GM12865 (cell line): Measurements from ENCODE around the gene SEMA3F.

Source experiments
- DNase-seq: peaks from one replicate; pipeline ENCODE4 v3.0.0; 2010; ENCODE audit warnings: low read depth
- H3K4me3 ChIP-seq: 2 replicates; pipeline ENCODE4 v1.5.1; 2011; ENCODE audit warnings: mild to moderate bottlenecking, low read depth, low read length, control low read depth
- TF ChIP-seq, protein P1 (sequence below): IDR thresholded peaks from 2 replicates; pipeline ENCODE4 v1.5.1; 2011; ENCODE audit warnings: low read length, control low read depth, low read depth, inconsistent platforms; ENCODE audit not compliant: insufficient read depth; ENCODE audit errors: missing control alignments

The SEMA3F gene

DNA sequence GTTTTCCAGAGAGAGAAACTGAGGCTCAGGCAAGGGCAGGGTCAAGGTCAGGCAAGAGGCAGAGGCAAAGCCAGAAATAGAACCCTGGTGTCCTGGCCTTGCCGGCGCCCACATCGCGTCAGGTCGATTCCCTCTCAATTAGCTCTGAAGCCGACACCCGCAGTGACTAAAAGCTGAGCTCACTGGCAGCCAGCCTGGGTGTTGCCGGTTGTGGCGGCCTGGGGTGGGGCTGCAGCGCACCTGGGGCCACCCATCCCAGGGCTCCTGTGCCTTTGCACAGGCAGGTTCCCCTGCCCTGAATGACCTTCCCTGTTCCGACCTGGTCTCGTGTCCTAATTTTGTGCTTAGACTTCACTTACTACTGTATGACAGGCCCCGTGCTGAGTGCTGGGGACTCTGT lies 6.2 kb downstream of the SEMA3F start:
- TF ChIP-seq, protein P1, sequence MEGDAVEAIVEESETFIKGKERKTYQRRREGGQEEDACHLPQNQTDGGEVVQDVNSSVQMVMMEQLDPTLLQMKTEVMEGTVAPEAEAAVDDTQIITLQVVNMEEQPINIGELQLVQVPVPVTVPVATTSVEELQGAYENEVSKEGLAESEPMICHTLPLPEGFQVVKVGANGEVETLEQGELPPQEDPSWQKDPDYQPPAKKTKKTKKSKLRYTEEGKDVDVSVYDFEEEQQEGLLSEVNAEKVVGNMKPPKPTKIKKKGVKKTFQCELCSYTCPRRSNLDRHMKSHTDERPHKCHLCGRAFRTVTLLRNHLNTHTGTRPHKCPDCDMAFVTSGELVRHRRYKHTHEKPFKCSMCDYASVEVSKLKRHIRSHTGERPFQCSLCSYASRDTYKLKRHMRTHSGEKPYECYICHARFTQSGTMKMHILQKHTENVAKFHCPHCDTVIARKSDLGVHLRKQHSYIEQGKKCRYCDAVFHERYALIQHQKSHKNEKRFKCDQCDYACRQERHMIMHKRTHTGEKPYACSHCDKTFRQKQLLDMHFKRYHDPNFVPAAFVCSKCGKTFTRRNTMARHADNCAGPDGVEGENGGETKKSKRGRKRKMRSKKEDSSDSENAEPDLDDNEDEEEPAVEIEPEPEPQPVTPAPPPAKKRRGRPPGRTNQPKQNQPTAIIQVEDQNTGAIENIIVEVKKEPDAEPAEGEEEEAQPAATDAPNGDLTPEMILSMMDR = no peak
- no peak overlapping the region for H3K4me3 ChIP-seq
- no peak for DNase-seq

DNA sequence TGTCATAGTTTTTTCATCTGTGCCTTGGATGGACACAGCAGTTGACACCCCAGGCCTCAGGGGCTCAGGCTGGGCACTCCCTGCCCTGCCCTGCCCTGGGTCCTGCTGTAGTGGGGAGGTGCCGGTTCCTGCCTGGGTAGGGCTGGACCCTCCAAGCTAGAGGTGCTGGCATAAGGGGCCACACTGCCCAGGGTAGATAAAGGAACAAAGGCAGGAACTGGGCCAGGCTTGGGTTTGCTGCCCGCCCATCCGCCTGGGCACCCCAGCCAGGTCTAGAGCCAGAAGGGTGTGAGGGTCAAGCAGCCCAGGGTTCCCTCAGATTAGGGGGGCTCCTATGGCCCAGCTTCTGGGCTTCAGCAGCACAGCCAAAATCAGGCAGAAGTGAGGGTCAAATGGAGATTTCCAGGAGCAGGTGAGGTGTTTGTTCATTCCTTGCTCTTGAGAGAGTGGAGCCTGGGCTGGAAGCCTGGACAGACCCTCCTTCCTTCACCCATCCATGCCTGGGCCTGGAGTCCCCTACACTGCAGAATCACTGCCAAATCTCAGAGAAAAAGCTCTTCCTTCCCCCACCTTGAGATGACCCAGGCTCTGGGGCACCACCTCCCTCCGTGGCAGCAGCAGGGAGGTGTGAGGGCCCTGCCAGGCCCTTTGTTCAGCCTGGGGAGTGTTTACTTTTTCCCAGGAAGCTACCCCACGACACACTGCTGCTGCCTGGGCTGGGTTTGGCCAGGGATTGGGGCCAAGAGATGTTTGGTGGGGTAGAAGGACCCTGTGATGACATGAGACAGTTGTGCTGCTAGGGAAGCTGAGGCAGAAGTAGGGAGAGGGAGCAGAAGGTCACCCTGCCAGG lies 7.1 kb downstream of the SEMA3F start:
- TF ChIP-seq, protein P1 = no peak
- H3K4me3 ChIP-seq = no peak overlapping the region
- DNase-seq = no peak

DNA sequence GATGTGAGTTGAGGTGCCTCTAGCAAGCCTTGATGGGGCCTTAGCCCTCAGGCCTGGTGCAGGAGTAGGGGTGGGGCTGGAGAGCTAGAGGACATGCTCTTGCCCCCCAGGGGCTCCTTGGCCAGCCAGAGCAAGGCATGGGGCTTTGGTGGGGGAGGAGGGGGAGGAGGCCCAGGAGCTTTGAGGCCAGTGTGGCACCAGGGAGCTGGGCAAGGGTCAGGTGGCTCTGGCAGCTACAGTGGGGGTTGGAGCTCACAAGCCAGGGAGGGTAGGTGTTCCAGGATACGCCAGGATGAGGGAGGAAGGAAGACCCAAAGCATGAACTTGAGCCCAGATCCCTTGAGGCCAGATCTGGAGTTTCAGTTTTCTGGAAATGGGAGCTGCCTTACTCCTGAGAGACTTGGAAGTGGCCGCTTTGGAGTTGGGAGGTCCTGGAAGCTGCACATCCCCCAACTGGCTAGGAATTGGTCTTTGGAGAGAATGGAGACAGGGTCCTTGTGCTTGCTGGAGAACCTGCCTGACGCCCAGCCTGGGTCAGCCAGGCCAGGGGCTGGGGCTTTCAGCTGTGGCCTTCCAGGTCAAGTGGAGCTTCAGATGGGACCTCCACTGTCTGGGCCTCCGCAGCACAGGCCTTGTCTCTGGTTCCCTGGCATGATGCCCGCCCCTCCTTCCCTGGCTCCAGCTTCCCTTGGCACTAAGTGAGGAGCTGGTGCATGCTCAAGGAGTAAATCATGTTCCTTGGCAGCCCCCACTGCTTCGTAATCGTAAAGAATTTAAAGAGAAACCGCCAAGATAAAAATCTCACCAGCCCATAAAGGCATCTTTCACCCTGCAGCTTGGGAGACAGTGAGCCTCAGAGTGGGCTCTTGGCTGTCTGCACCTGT lies 8.7 kb downstream of the SEMA3F start:
- no peak for DNase-seq
- TF ChIP-seq, protein P1 = no peak
- no peak overlapping the region for H3K4me3 ChIP-seq

DNA sequence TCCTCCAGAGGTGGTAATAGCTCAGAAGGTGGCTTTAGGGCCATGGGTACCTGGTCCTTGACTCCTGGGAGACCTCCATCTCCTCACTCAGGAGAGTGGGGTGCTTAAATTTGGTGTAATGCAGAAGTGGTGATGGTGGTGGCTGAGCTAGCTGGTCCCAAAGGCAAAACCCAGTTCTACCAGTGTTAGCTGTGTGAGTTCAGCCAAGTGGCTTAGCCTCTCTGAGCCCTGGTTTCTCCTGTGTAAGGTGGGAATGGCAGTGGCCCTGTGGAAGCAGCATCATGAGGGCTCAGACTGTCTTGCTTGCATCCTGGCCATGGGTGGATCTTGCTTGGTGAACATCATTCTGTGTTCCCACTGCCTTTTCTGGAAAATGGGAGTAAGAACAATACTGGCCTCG lies 9.4 kb downstream of the SEMA3F start:
- no peak for DNase-seq
- H3K4me3 ChIP-seq = no peak overlapping the region
- TF ChIP-seq, protein P1 = no peak

DNA sequence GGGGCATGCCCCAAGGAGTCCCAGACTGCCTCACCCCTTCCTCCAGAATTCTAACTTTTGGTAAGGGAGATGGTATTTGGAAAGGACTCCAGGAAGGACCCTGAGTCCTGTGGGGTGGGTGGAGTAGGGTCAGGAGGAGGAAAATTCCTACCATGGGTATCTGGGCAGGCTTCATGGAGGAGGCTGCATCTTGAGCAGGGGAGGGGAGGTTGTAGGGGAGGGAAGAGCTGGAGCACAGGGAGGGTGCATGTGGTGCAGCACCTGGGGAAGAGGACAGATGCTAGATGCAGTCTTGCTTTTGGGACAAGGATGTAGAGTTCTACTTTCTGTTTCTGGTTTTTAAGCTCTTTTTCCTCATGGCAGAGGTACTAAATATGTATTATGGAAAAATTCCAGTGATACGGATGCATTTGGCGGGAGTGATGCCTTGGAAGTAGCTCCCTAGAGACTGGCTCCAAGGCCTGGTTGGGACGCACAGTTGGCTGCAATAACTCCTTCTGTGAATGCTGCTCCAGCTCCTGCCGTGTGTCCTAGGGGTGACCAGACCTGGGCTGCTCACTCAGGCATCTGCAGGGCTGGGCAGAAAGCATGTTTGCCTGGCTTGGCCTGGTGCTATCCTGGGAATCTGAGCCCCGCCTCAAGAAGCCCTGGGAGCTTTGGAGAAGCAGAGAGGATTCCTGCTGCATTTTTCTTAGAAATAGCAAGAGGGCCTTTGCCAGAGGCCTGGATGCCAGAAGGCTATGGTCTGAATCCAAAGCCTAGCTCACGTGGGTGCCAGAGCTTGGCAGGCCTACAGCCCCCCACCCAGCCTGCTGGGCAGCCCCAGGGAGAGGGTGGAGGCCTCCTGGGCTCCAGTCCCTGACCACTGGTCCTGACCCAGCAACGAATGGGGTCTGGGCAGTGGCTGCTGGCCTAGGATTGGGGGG lies 10.1 kb downstream of the SEMA3F start:
- TF ChIP-seq, protein P1 = no peak
- no peak overlapping the region for H3K4me3 ChIP-seq
- no peak for DNase-seq

DNA sequence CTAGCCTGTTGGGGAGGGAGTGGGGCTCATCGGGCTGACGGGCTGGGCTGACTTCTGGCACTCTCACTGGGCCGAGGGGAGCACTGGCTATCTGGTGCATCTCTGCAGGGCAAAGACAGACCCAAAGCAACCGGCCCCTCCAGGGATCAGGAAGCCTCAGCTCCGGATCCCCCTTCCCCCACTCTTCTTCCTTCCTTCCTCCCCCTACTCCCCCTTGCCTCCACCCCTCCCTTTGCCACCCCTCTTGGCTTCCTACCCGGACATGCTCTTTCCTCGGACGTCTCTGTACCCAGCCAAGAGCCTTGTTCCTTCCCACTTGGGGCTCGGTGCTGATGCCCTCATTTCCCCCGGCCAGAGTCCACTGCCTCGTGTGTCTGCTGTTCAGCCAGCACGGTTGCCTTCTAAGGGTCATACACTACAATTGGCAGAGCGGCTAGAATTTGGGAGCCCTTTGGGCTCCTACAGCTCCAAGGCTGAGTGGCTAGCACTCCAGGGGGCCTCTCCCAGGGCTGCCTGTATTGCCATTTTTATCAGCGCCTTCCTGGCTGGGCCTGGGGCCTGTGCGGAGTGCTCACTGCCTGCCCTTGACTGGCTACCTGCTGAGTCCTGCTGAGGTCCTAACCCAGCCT lies 10.9 kb downstream of the SEMA3F start:
- DNase-seq = no peak
- TF ChIP-seq, protein P1 = no peak
- H3K4me3 ChIP-seq = no peak overlapping the region
